Thoracic aorta (tissue), 2 donors: ENCODE results near the gene TIMMDC1. TPM values are rescaled to one million over a fixed set of nuclear protein-coding genes. Genes with fewer than 3 reads are reported as not detected.

Experiments
- ATAC-seq: fragments of 150-250 bp; one replicate; pipeline ENCODE4 v1.8.0; 2017; ENCODE audit warnings: low read depth; ENCODE audit not compliant: insufficient number of reproducible peaks, low FRiP score
- DNase-seq: peaks from one replicate; pipeline ENCODE4 v3.0.0-alpha.2; 2020; ENCODE audit warnings: low spot score
- H3K27ac ChIP-seq, 2 donors: fragments of 200-600 bp; sonication (generic); 1 replicate in 1 of 2; 2 replicates in 1 of 2; pipeline ENCODE4 v1.5.1; 2016; ENCODE audit warnings: mild to moderate bottlenecking in 2 of 2, moderate library complexity in 2 of 2
- H3K27me3 ChIP-seq: fragments of 200-600 bp; sonication (generic); replicated peaks from 2 replicates; pipeline ENCODE4 v1.6.0; 2016; ENCODE audit warnings: mild to moderate bottlenecking; ENCODE audit not compliant: insufficient read depth
- H3K36me3 ChIP-seq: fragments of 200-600 bp; sonication (generic); one replicate; pipeline ENCODE4 v1.5.1; 2016
- H3K4me1 ChIP-seq, 2 donors: fragments of 200-600 bp; sonication (generic); 1 replicate in 1 of 2; 2 replicates in 1 of 2; pipeline versions ENCODE4 v1.5.1 to v1.6.0; 2016; ENCODE audit warnings: low read depth in 2 of 2, mild to moderate bottlenecking in 1 of 2; ENCODE audit not compliant: control insufficient read depth in 1 of 2
- H3K4me3 ChIP-seq: fragments of 200-600 bp; sonication (generic); 2 replicates; pipeline ENCODE4 v1.5.1; 2016; ENCODE audit warnings: mild to moderate bottlenecking
- H3K9me3 ChIP-seq: fragments of 200-600 bp; sonication (generic); 2 replicates; pipeline ENCODE4 v1.5.1; 2016
- CTCF ChIP-seq: fragments of 200-600 bp; sonication (generic); IDR thresholded peaks from one replicate; pipeline ENCODE4 v1.5.1; 2019; ENCODE audit warnings: antibody characterized with exemption
- total RNA-seq, 2 donors: library from RNA; depleted of rRNA; stranded (reverse); fragments of >200 nt; gene quantifications; one replicate each; pipeline versions ENCODE4 v1.1.0 to v1.2.3, GENCODE V29; 2016

Gene TIMMDC1
- total RNA-seq, 2 donors from 2014 or later = 28.8 to 49.1 TPM

GRCh38 chr3:119463171-119464169, 34.9 kb upstream of the TIMMDC1 start, which contains the start of gene TMEM39A:
TSS of gene TMEM39A (minus strand) at chr3:119463615. CDS start at chr3:119462074, 1,541 bp downstream.
- H3K36me3 ChIP-seq = peaks cover 9% of the 10 kb centered on the region
- no peaks in the 10 kb centered on the region for H3K9me3 ChIP-seq
- H3K27ac ChIP-seq = peak within 1 kb of the TSS; percentile 81 to 89
- peak; percentile 17 for TF ChIP-seq CTCF
- DNase-seq = peak; percentile 99
- peak; percentile 96 for ATAC-seq
- H3K4me1 ChIP-seq = peaks cover 24 to 39% of the 10 kb centered on the region in 2 donors
- no peaks in the 10 kb centered on the region for H3K27me3 ChIP-seq
- peak within 1 kb of the TSS; percentile 85 for H3K4me3 ChIP-seq

- peak overlapping the region in 1 of 2 donors; percentile 62 for H3K27ac ChIP-seq
- no peak for TF ChIP-seq CTCF
- DNase-seq = no peak
- no peak for ATAC-seq
- H3K4me3 ChIP-seq = peak overlapping the region; percentile 82
- peaks cover 3 to 26% of the 10 kb centered on the region in 2 donors for H3K4me1 ChIP-seq
- H3K36me3 ChIP-seq = peaks cover 7% of the 10 kb centered on the region
- no peaks in the 10 kb centered on the region for H3K27me3 ChIP-seq
- H3K9me3 ChIP-seq = no peaks in the 10 kb centered on the region
Observed at GRCh38 chr3:119468041-119468440, 30.3 kb upstream of the TIMMDC1 start.

- no peak for ATAC-seq
Observed at GRCh38 chr3:119469418-119470189, 28.7 kb upstream of the TIMMDC1 start.

GRCh38 chr3:119470866-119471265, 27.5 kb upstream of the TIMMDC1 start:
- Histone ChIP-seq H3K9me3 (no peaks in the 10 kb centered on the region), H3K27me3 (no peaks in the 10 kb centered on the region), H3K4me1 (peaks cover 3 to 20% of the 10 kb centered on the region in 2 donors), H3K27ac (no peak overlapping the region), H3K36me3 (peaks cover 7% of the 10 kb centered on the region), H3K4me3 (no peak overlapping the region)
- no peak for DNase-seq
- no peak for ATAC-seq
- TF ChIP-seq CTCF = no peak

More at GRCh38 chr3:119469418-119470189, 28.7 kb upstream of the TIMMDC1 start:
- Histone ChIP-seq H3K27me3 (no peaks in the 10 kb centered on the region), H3K27ac (no peak overlapping the region), H3K36me3 (peaks cover 7% of the 10 kb centered on the region), H3K4me3 (peak overlapping the region; percentile 82), H3K4me1 (peaks cover 3 to 20% of the 10 kb centered on the region in 2 donors), H3K9me3 (no peaks in the 10 kb centered on the region)
- no peak for TF ChIP-seq CTCF
- no peak for DNase-seq

- DNase-seq (no peak), ATAC-seq (no peak)
- H3K27ac ChIP-seq = no peak overlapping the region
- H3K36me3 ChIP-seq = peaks cover 23% of the 10 kb centered on the region
- H3K27me3 ChIP-seq = no peaks in the 10 kb centered on the region
- no peaks in the 10 kb centered on the region for H3K9me3 ChIP-seq
- H3K4me3 ChIP-seq = no peak overlapping the region
- TF ChIP-seq CTCF = no peak
- no peaks in the 10 kb centered on the region for H3K4me1 ChIP-seq
Observed at GRCh38 chr3:119481079-119481478, 17.3 kb upstream of the TIMMDC1 start.
